HG03520 (cell line): Measurements from ENCODE around the gene COL5A2.

Experiments used
- ATAC-seq: cut with Tn5 transposase; IDR thresholded peaks from one replicate; pipeline ENCODE4 v1.9.1; 2021; ENCODE audit warnings: mild to moderate bottlenecking, moderate library complexity; ENCODE audit not compliant: unreplicated experiment

Gene COL5A2

GRCh38 chr2:189179570-189179950 is at the start of gene COL5A2:
Gene COL5A2 (minus strand): TSS chr2:189179761. CDS start chr2:189179604, 157 bp downstream.
- no peak for ATAC-seq

GRCh38 chr2:189226017-189226416 is 46.5 kb upstream of the COL5A2 start:
- ATAC-seq: no peak

- no peak for ATAC-seq
Observed at GRCh38 chr2:189225032-189225431, 45.5 kb upstream of the COL5A2 start.

GRCh38 chr2:189222468-189223105 is 43.0 kb upstream of the COL5A2 start:
- no peak for ATAC-seq

- no peak for ATAC-seq
Observed at GRCh38 chr2:189221811-189222467, 42.4 kb upstream of the COL5A2 start.

GRCh38 chr2:189218236-189218635 is 38.7 kb upstream of the COL5A2 start:
- no peak for ATAC-seq

GRCh38 chr2:189217541-189217940 is 38.0 kb upstream of the COL5A2 start:
- no peak for ATAC-seq

GRCh38 chr2:189217051-189217450 is 37.5 kb upstream of the COL5A2 start:
- no peak for ATAC-seq

- no peak for ATAC-seq
Observed at GRCh38 chr2:189214484-189214883, 34.9 kb upstream of the COL5A2 start.

GRCh38 chr2:189213250-189213649 is 33.7 kb upstream of the COL5A2 start:
- no peak for ATAC-seq

GRCh38 chr2:189210250-189211087 is 30.9 kb upstream of the COL5A2 start:
- ATAC-seq: no peak

- ATAC-seq: no peak
Observed at GRCh38 chr2:189208254-189208653, 28.7 kb upstream of the COL5A2 start.

GRCh38 chr2:189204322-189204941 is 24.9 kb upstream of the COL5A2 start:
- no peak for ATAC-seq

- no peak for ATAC-seq
Observed at GRCh38 chr2:189203177-189203799, 23.7 kb upstream of the COL5A2 start.

GRCh38 chr2:189199797-189200196 is 20.2 kb upstream of the COL5A2 start:
- no peak for ATAC-seq

GRCh38 chr2:189192766-189193165 is 13.2 kb upstream of the COL5A2 start:
- no peak for ATAC-seq

- no peak for ATAC-seq
Observed at GRCh38 chr2:189191766-189192165, 12.2 kb upstream of the COL5A2 start.

GRCh38 chr2:189190685-189191084 is 11.1 kb upstream of the COL5A2 start:
- ATAC-seq: no peak

- ATAC-seq: no peak
Observed at GRCh38 chr2:189188115-189188805, 8.7 kb upstream of the COL5A2 start.

GRCh38 chr2:189183170-189183569 is 3.6 kb upstream of the COL5A2 start:
- no peak for ATAC-seq
